ENCODE data around the gene NWD2.
A peak's percentile ranks its signal among the peaks of the same experiment; 100 is the strongest.

The NWD2 gene

DNA sequence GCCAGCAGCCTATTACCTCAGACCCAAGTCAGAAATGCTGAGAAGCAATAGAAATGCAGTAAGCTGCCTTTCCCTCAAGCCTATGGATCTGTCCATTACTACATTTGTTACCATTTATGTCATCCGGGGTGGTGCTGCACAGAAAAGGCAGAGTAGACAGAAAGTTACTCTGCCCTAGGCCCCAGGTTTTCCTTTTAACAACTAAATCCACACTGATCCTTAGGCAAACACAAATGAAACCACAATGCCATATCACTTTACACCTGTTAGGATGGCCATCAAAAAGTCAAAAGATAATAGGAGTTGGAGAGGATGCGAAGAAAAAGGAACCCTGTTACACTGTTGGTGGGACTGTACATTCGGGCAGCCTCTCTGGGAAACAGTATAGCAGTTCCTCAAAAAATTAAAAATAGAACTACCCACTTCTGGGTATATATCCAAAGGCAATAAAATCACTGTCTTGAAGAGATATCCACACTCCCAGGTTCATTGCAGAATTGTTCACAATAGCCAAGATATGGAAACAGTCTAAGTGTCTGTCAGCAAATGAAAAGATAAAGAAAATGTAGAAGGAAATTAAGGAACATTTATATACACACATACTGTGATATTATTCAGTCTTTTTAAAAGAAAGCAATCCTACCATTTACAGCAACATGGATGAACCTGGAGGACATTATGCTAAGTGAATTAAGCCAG lies 186.3 kb downstream of the NWD2 start:
- H3K27ac ChIP-seq = peak overlapping the region; percentile 85
- TF ChIP-seq ZFX (IDR thresholded peaks at IDR 0.05; ENCODE audit: borderline replicate concordance) = no peak
- TF ChIP-seq, protein P1, sequence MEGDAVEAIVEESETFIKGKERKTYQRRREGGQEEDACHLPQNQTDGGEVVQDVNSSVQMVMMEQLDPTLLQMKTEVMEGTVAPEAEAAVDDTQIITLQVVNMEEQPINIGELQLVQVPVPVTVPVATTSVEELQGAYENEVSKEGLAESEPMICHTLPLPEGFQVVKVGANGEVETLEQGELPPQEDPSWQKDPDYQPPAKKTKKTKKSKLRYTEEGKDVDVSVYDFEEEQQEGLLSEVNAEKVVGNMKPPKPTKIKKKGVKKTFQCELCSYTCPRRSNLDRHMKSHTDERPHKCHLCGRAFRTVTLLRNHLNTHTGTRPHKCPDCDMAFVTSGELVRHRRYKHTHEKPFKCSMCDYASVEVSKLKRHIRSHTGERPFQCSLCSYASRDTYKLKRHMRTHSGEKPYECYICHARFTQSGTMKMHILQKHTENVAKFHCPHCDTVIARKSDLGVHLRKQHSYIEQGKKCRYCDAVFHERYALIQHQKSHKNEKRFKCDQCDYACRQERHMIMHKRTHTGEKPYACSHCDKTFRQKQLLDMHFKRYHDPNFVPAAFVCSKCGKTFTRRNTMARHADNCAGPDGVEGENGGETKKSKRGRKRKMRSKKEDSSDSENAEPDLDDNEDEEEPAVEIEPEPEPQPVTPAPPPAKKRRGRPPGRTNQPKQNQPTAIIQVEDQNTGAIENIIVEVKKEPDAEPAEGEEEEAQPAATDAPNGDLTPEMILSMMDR (IDR thresholded peaks at IDR 0.05) = no peak

DNA sequence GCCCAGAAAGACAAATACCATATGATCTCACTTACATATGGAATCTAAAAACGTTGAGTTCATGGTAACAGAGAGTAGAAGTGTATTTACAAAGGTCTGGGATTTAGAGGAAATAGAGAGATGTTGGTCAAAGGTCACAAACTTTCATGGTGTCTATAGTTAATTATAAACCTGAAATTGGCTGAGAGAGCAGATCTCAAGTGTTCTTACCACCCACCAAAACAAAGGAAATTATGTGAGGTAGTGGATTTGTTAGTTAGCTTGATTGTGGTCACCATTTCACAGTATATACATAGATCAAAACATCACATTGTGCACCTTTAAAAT lies 186.8 kb downstream of the NWD2 start:
- H3K27ac ChIP-seq = peak overlapping the region; percentile 85
- TF ChIP-seq, protein P1 (IDR thresholded peaks at IDR 0.05) = no peak
- no peak for TF ChIP-seq ZFX (IDR thresholded peaks at IDR 0.05; ENCODE audit: borderline replicate concordance)

DNA sequence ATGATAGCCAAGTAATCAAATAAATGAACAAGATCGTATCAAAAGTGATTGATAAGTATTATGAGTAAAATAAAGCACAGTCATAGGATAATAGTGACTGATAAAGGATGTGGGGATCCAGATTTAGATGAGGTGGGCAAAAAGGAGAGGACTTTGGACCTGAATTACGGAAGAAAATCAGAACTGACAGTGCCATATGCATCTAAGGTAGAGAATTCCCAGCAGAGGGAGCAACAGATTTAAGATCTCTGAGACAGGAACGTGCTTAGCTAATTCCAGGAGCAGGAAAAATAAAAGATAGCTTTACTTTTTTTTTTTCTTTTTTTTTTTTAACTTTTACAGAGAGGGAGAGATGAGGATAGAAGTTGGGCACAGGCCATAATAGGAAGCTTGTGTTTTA lies 189.9 kb downstream of the NWD2 start:
- TF ChIP-seq ZFX (IDR thresholded peaks at IDR 0.05; ENCODE audit: borderline replicate concordance) = no peak
- TF ChIP-seq, protein P1 (IDR thresholded peaks at IDR 0.05) = peak; percentile 42

DNA sequence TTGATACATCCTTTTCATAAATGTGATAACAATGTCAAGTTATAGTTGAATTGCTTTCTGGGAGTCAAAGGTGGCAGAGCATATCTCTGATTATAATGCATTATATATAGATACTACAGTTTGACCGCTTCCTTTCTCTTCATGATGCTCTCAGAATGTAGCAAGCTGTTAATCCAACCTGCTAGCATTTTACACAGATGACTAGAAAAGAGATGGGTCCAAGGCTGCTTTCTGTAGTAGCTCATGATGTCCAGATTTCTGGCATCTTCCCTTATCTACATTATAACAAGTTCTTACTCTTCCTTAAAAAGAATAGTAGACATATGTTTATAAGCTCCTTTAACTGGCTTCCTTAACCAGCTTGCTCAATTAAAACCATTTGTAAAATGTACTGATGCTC lies 192.0 kb downstream of the NWD2 start:
- no peak overlapping the region for H3K27ac ChIP-seq
- TF ChIP-seq ZFX (IDR thresholded peaks at IDR 0.05; ENCODE audit: borderline replicate concordance) = no peak
- TF ChIP-seq, protein P1 (IDR thresholded peaks at IDR 0.05) = no peak

More for the DNA sequence above, 189.9 kb downstream of the NWD2 start:
- H3K27ac ChIP-seq = no peak overlapping the region

DNA sequence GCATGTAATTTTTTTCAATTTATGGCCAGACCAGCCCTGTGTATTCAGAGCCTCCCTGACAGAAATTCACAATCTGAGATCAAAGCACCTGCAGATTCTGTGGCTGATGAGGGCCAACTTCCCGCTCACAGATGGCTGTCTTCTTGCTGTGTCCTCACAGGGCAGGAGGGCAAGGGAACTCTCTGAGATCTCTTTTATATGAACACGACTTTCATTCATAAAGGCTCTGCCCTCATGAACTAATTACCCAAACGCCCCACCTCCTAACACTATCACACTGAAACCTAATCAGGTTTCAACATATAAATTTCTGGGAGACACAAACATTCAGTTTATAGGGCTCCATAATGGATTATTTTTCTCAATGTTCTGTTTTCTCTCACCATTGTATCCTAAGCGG lies 192.6 kb downstream of the NWD2 start:
- TF ChIP-seq, protein P1 (IDR thresholded peaks at IDR 0.05) = no peak
- TF ChIP-seq ZFX (IDR thresholded peaks at IDR 0.05; ENCODE audit: borderline replicate concordance) = no peak
- no peak overlapping the region for H3K27ac ChIP-seq

DNA sequence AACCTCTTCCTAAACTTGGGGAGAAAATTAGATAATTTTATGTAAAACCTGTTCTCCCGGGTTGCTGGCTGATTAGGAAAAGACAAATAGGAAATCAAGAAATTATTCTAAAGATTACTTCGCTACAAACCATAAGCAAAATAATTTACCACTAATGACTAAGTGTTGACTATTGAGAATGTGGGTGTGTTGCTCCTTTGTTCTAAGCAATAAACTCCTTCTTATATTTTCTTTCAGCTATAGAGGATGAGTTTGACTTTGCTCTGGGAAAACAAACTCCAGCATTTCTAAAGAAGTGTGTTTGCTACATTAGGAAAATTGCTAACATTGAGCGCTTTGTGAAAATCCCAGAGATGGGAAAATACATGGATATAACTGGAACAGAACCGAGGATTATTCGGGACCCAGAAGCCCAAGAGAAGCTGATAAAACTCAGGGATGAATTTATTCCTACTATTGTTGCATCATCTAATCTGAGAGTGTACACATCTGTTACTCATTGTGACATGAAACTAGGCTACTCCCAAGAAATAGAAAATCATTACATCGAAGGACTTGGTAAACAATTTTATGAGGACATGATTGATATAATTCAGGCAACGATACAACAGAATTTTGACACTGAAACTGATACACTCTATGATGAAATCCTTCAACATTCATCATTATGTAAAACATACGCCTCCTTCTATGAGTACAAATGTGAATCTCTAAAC lies 194.2 kb downstream of the NWD2 start:
- no peak for TF ChIP-seq ZFX (IDR thresholded peaks at IDR 0.05; ENCODE audit: borderline replicate concordance)
- TF ChIP-seq, protein P1 (IDR thresholded peaks at IDR 0.05) = no peak
- no peak overlapping the region for H3K27ac ChIP-seq

DNA sequence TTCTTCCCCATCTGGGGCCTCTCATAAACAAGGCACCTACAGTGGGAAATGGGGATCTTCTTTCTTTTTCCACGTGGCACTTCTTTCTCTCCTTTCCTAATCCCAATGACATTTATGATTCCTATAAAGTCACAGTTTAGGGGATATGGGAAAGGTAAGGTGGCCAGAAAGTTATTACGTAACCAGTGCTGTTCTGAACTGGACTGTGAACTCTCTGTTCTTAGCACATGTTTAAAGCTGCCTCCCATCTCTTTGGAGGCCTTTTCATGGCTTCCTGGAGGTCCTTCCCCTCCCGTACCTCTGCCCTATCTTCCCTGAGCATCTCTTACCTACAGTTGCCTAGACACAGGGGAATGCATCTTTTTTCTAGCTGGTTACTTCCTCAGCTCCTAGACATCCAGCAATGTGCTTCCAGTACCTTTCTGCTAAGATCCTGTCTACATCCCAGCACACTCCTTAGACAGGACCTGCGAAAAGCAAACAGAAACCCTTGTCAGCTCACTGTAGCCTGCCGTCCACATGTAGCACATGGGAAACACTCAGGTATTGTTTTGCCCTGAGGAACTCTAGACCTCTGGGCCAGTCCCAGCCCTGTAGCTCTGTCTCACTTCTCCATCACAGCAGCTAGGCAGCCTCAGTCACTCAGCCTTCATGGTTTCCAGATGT lies 195.4 kb downstream of the NWD2 start:
- no peak overlapping the region for H3K27ac ChIP-seq
- TF ChIP-seq ZFX (IDR thresholded peaks at IDR 0.05; ENCODE audit: borderline replicate concordance) = no peak
- TF ChIP-seq, protein P1 (IDR thresholded peaks at IDR 0.05) = no peak

All from 22Rv1 (cell line).